NT2/D1 (cell line): Measurements from ENCODE around the gene SMAP2.
A peak's percentile ranks its signal among the peaks of the same experiment; 100 is the strongest.

ENCODE experiments used
- DNase-seq: peaks from one replicate; pipeline ENCODE4 v3.0.0-alpha.2; 2011; ENCODE audit warnings: low read depth, low spot score
- H3K27me3 ChIP-seq: 2 replicates; pipeline ENCODE4 v1.6.0; 2011; ENCODE audit warnings: mild to moderate bottlenecking; ENCODE audit not compliant: insufficient read length, insufficient read depth
- H3K36me3 ChIP-seq: 2 replicates; pipeline ENCODE4 v1.6.1; 2011; ENCODE audit warnings: mild to moderate bottlenecking, low read length, mixed read lengths; ENCODE audit not compliant: insufficient read depth, insufficient read length
- H3K4me1 ChIP-seq: 2 replicates; pipeline ENCODE4 v1.5.1; 2011; ENCODE audit not compliant: insufficient read depth, insufficient read length
- H3K4me3 ChIP-seq: 2 replicates; pipeline ENCODE4 v1.5.1; 2011; ENCODE audit warnings: low read depth; ENCODE audit not compliant: insufficient read length
- H3K9ac ChIP-seq: 2 replicates; pipeline ENCODE4 v1.6.0; 2011; ENCODE audit warnings: low read depth; ENCODE audit not compliant: insufficient read length
- H3K9me3 ChIP-seq: 2 replicates; pipeline ENCODE4 v1.5.1; 2011; ENCODE audit warnings: mild to moderate bottlenecking, low read length; ENCODE audit not compliant: insufficient read depth
- SUZ12 ChIP-seq: IDR thresholded peaks from 2 replicates; pipeline ENCODE4 v1.6.1; 2011; ENCODE audit not compliant: insufficient read length, insufficient read depth; ENCODE audit errors: extremely low read depth
- YY1 ChIP-seq: IDR thresholded peaks from 2 replicates; pipeline ENCODE4 v1.6.1; 2011; ENCODE audit not compliant: insufficient read length, insufficient read depth
- ZNF274 ChIP-seq: IDR thresholded peaks from 2 replicates; pipeline ENCODE4 v1.6.1; 2011; ENCODE audit warnings: mild to moderate bottlenecking, low read depth, low read length

SMAP2 gene

DNA sequence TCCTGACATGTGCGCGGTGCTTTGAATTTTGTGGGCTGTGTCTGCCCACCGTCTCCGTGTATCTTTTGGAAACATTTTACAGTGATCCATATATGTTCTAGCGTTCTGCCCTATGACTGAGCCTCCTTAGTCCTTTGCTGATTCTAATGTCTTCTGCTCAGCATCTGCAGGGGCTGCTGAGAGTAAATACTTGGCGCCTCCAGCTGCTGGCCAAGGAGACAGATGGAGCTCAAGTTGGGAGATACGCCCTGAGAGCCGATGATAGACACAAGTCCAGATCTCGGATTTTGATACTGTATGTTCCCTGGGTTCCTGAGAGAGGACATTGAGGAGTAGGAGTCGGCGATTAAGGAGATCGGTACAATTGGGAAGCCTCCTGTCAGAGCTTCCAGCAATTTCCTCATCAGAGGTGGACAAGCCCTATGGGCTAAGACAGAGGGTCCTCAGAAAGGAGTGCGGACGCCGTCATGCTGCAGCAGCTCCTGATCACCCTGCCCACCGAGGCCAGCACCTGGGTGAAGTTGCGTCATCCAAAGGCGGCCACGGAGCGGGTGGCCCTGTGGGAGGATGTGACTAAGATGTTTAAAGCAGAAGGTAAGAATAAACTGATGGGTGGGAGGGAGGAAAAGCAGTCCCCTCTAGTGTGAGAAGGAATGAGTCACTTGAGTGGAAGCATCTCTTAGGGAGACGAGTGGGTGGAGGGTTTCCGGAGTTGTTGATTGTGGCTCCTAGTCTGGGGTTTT, 77.1 kb downstream of the SMAP2 start:
- Histone ChIP-seq H3K27me3 (no peaks in the 10 kb centered on the region), H3K36me3 (peaks cover 12% of the 10 kb centered on the region), H3K4me1 (peaks cover 3% of the 10 kb centered on the region), H3K4me3 (peak overlapping the region; percentile 76), H3K9me3 (peaks cover 67% of the 10 kb centered on the region), H3K9ac (peak overlapping the region; percentile 85)
- no peak for TF ChIP-seq YY1
- no peak for TF ChIP-seq SUZ12
- no peak for TF ChIP-seq ZNF274
- no peak for DNase-seq

DNA sequence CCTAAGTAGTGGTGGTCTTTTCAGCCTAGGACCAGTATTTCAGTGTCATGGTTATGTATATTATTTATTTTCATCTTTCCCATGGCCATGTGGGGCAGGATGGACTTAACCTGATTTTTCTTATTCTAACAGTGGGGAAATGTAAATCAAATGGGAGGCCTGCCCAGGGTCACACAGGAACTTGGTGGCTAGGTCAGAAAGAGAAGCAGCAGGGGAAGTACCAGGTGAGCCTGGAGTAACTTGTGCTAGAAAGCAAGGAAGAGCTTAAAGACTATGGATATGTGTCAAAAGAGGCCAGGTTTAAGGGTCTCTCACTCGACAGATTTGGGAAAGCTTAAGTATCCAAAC, 77.7 kb downstream of the SMAP2 start:
- Histone ChIP-seq H3K9me3 (peaks cover 67% of the 10 kb centered on the region), H3K4me1 (peaks cover 3% of the 10 kb centered on the region), H3K36me3 (peaks cover 12% of the 10 kb centered on the region), H3K27me3 (no peaks in the 10 kb centered on the region), H3K9ac (no peak overlapping the region), H3K4me3 (peak overlapping the region; percentile 76)
- TF ChIP-seq YY1 (no peak), SUZ12 (no peak), ZNF274 (no peak)
- no peak for DNase-seq

DNA sequence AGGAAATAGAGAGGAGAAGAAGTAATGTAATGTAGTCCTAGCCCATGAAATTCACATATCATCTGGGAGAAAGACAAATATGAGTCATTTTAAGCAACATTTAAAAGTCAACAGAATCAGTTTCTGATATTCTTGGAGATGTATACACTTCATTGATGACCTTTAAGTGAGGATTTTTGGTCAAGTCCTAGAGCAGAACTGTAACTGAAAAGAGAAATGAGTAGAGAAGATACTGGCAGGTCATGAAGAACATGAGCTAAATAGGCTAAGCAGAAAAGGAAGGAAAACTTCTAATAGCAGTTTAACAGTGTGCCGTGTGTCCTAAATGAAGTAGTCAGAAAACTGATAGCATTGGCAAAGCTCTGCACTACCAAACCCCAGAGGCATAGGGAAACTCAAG, 81.3 kb downstream of the SMAP2 start:
- peaks cover 3% of the 10 kb centered on the region for H3K4me1 ChIP-seq
- no peak for DNase-seq
- no peaks in the 10 kb centered on the region for H3K27me3 ChIP-seq
- TF ChIP-seq SUZ12 (no peak), ZNF274 (no peak), YY1 (no peak)
- peaks cover 85% of the 10 kb centered on the region for H3K9me3 ChIP-seq
- H3K9ac ChIP-seq: no peak overlapping the region
- peaks cover 39% of the 10 kb centered on the region for H3K36me3 ChIP-seq
- H3K4me3 ChIP-seq: no peak overlapping the region

DNA sequence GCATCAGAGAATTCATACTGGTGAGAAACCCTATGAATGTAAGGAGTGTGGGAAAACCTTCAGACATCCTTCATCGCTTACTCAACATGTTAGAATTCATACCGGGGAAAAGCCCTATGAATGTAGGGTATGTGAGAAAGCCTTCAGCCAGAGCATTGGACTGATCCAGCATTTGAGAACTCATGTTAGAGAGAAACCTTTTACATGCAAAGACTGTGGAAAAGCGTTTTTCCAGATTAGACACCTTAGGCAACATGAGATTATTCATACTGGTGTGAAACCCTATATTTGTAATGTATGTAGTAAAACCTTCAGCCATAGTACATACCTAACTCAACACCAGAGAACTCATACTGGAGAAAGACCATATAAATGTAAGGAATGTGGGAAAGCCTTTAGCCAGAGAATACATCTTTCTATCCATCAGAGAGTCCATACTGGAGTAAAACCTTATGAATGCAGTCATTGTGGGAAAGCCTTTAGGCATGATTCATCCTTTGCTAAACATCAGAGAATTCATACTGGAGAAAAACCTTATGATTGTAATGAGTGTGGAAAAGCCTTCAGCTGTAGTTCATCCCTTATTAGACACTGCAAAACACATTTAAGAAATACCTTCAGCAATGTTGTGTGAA, 89.5 kb downstream of the SMAP2 start:
- Histone ChIP-seq H3K9me3 (peaks cover 100% of the 10 kb centered on the region), H3K9ac (no peak overlapping the region), H3K27me3 (no peaks in the 10 kb centered on the region), H3K36me3 (peaks cover 28% of the 10 kb centered on the region), H3K4me1 (no peaks in the 10 kb centered on the region), H3K4me3 (no peak overlapping the region)
- no peak for DNase-seq
- TF ChIP-seq ZNF274 (peak; percentile 100), SUZ12 (no peak), YY1 (no peak)

DNA sequence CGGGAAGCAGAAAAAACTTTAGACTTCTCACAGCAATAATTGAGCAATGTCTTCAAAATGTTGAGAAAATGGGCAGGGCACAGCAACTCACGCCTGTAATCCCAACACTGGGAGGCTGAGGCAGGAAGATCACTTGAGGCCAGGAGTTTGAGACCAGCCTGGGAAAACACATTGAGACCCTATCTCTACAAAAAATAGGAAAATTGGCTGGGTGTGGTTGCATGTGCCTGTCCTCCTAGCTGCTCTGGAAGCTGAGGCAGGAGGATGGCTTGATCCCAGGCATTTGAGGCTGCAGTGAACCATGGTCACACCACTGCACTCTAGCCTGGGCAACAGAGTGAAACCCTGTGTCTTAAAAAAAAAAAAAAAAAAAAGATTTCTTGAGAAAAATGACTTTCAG, 95.8 kb downstream of the SMAP2 start:
- H3K4me3 ChIP-seq: no peak overlapping the region
- peaks cover 87% of the 10 kb centered on the region for H3K9me3 ChIP-seq
- H3K4me1 ChIP-seq: no peaks in the 10 kb centered on the region
- H3K36me3 ChIP-seq: peaks cover under 1% of the 10 kb centered on the region
- H3K9ac ChIP-seq: no peak overlapping the region
- no peaks in the 10 kb centered on the region for H3K27me3 ChIP-seq
- no peak for DNase-seq
- TF ChIP-seq YY1 (no peak), ZNF274 (no peak), SUZ12 (no peak)
